ENCODE data around the gene SIT1. TPM values are rescaled to one million over a fixed set of nuclear protein-coding genes. Genes with fewer than 3 reads are reported as not detected.
"Not testable (repeated sequence)": the region's sequence is repeated elsewhere in the genome, so short reads cannot be mapped to it uniquely, and the experiment has no call there.

The SIT1 gene
- total RNA-seq, 1 donor from 2014 or later: not detected

DNA sequence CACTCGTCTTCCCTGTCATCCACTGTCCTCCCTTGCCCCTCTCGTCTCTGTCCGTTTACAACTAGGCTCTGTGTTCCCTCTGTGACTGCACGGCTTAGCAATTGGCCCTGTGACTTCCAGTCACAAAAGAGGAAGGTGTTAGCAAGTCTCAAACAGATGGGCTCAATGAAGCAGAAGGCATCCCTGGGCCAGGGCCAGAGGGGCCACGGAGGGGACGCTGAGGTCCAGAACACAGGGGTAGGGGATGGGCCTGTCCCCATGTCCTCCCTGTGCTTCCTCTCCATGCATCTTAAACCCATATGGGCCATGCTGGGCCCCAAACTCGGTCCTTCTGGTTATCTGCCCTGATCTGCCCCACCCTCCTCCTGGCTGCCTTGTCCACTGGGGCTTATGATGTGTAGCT lies 32.4 kb downstream of the SIT1 start, which contains the start of gene CD72:
CD72 (minus strand) TSS at position 89 of the 403 bp plus-strand sequence. CDS start 110 bp downstream, outside the sequence.
- intact Hi-C loops (cut with DNase I): no loop called here
- ATAC-seq (peak; percentile 40), DNase-seq (ENCODE audit: missing footprints) (no peak)

DNA sequence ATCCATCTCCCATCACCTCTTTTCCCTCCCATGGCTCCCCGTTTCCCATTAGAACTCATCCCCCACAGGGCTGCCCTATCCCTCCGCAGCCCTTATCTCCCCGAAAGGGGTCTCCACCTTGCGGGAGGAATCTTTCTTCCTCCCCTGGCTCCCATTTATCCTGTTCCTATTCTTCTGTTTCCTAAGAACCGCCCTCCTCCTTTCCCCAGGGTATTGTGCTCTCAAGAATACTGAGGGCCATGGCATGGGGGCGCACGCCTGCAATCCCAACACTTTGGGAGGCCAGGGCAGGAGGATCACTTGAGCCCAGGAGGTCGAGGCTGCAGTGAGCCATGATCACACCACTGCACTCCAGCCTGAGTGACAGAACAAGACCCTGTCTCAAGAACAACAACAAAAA lies 33.2 kb downstream of the SIT1 start:
- ATAC-seq (no peak), DNase-seq (ENCODE audit: missing footprints) (no peak)
- intact Hi-C loops (cut with DNase I): no loop called here

DNA sequence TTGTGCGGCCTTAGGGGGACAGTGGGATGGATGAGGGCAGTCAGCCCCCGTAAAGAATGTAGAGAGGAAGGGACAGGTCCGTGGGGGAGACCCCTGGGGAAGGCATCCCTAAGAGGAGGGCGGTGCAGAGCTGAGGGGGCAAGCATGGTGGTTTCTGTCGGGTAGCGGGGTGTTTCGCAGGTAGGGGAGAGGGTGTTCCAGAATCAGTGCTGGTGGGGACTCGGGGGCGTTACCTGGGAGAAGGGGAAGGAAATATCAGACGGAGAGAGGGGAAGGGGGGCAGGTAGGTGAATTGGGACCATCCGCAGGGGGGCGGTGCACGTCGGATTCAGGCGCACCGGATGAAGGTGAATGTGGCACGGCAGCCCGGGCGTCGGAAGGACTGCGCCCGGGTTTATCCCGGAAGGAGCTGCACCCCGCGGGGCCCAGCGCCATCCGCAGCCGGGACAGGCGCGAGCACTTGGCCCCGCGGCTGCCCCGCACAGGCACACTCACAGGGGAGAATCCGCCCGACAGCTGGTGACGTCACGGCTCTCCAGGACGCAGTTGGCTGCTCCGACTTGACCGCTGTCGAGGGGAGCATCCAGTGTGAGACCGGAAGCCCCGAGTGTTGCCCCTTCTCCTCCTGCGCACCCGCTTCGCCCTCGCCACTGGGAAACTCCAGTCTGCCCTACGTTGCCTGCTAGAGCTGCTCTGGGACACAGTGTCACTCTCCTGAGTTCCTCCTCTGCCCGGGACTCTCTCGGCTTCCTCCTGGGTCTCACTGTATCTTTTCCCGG lies 33.9 kb downstream of the SIT1 start:
- DNase-seq (ENCODE audit: missing footprints): peak; percentile 86
- ATAC-seq: peak; percentile 49
- intact Hi-C loops (cut with DNase I): no loop called here

DNA sequence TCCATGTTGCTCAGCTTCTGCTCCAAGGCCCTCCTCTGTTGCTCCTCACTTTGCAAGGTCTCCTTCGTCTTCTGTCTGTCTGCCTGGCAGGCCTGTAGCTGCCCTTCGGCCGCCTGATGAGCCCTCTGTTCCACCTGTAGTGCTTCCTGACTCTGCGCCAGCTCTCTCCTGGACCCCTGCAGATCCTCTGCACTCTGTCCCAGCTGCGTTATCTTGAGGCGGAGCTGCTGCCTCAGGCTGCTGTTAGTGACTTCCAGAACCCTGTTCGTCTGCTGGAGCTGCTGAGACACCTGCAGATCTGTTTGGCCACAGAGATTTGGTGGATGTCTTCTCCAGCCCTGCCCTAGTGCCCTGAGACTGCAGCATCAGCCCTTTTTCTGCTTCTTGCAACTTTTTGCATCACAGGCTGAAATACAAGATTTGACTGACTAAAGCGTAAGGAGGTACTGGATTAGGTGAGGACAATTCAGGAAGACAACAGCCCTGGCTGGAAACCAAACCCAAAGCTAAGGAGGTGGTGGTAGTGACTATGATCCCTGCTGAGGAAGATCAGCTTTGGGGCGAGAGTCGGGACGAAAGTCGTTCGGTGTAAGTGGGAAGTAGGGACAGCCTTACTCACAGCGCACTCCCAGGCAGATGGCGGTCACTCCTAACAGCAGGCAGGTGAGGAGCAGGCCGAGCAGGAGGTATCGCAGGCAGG lies 34.6 kb downstream of the SIT1 start:
- no peak for DNase-seq (ENCODE audit: missing footprints)
- intact Hi-C loops (cut with DNase I): no loop called here
- ATAC-seq: no peak

DNA sequence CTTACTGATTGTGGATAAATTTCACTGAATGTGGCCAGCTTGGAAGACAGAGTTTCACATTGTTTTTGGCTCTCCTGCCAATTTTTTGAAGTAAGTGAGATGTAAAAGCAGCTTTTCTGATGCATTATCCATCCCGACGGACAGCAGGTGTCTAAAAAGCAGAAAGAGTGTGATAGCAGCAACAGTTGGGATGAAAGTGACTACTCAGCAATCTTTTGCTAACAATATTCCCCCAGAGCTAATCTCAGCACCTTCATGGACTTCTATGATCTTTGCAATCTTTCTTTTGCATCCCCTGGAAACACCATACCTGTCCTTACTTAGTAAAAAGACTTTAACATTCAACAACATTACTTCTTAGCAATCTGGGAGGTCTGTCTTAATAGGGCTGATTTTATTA lies 37.9 kb downstream of the SIT1 start:
- intact Hi-C loops (cut with DNase I): no loop called here
- no peak for DNase-seq (ENCODE audit: missing footprints)
- ATAC-seq: no peak

DNA sequence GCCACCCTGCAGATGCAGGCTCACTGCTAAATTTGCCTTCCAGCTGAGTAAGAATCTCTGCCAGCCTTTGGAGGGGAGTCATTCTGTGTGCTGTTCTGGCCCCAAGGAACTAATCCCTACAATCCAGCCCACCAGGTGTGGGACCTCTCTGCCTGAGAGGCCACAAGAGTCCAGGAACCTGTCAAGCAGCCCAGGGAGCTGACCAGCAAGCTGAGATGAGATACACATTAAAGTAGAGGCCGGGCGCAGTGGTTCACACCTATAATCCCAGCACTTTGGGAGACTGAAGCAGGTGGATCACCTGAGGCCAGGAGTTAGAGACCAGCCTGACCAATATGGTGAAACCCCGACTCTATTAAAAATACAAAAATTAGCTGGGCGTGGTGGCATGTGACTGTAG lies 38.7 kb downstream of the SIT1 start:
- ATAC-seq; intact Hi-C loops (cut with DNase I); DNase-seq (ENCODE audit: missing footprints): not testable (repeated sequence)

DNA sequence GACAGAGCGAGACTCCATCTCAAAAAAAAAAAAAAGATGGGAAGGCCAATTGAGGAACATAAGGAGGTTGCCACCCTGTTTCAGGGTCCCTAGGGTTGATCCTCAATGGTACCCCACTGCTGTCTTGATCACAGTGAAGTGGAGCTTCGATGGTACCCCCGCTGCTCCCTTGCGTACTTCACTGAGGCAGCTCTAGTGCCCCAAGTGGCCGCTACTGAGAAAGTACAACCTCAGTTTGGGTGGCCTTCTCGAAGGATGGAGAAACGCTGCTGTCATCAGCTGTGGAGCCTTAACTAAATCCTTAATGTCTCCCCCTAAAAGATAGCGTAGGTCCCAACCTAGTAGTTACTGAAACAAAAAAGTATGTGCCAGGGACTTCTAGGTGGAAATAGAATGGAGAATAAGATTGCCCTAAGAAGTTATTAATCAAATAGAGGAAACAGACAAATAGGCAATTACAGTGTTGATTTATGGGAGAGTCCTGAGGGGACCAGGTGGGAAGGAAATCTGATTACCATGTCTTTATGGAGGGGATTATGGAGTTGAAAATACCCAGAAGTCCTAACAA lies 39.4 kb downstream of the SIT1 start:
- DNase-seq (ENCODE audit: missing footprints) (no peak), ATAC-seq (peak; percentile 42)
- intact Hi-C loops (cut with DNase I): no loop called here

DNA sequence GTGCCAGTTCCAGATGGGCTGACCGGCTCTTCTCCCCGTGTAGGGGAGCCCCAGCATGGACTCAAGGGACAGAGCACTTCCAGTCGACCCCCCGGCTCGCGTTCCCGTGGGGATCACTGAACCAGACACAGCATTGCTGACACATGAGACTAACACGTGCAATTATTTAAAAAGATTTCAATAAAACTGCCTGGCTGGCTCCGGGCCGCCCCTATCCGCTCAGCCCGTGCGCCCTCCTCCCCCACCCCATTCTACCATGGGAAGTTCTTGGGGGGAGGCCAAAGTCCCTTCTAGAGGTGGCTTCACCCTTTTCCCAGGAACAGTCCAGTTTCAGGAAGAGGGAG lies 40.9 kb downstream of the SIT1 start:
- no peak for DNase-seq (ENCODE audit: missing footprints)
- intact Hi-C loops (cut with DNase I): no loop called here
- ATAC-seq: no peak

DNA sequence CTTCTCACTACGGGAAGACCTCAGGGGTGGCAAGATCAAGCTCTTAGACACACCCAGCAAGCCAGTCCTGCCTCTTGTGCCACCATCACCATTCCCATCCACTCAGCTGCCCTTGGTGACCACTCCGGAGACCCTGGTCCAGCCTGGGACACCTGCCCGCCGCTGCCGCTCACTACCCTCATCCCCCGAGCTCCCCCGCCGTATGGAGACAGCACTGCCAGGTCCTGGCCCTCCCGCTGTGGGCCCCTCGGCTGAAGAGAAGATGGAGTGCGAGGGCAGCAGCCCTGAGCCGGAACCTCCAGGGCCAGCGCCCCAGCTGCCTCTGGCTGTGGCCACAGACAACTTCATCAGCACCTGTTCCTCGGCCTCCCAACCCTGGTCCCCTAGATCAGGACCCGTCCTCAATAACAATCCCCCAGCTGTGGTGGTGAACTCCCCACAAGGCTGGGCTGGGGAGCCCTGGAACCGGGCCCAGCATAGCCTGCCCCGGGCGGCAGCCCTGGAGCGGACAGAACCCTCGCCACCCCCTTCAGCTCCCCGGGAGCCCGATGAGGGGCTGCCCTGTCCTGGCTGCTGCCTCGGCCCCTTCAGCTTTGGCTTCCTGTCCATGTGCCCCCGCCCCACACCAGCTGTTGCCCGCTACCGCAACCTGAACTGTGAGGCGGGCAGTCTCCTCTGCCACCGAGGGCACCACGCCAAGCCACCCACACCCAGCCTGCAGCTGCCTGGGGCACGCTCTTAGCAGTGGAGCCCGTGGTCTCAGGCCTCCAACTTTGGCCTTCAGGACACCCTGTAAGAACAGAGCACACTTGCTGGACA lies 41.5 kb downstream of the SIT1 start:
- intact Hi-C loops (cut with DNase I): no loop called here
- no peak for ATAC-seq
- DNase-seq (ENCODE audit: missing footprints): no peak

DNA sequence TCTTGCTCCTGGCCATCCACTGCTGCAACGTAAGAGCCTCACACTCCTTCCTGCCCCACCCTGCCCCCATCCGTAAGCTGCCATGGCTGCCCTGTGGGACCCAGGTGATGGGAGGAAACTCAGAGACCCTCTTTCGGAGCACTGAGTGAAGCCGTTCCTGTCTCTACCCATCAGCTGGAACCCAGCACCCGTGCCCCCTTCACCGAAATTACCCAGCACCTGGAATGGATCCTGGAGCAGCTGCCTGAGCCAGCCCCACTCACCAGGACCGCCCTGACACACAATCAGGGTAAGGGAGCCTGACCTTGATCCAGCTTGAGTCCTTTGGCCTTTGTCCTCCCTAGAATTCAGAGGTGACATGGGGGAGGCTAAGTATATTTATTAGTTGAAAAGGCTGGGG lies 42.5 kb downstream of the SIT1 start:
- ATAC-seq: no peak
- intact Hi-C loops (cut with DNase I): no loop called here
- DNase-seq (ENCODE audit: missing footprints): no peak

DNA sequence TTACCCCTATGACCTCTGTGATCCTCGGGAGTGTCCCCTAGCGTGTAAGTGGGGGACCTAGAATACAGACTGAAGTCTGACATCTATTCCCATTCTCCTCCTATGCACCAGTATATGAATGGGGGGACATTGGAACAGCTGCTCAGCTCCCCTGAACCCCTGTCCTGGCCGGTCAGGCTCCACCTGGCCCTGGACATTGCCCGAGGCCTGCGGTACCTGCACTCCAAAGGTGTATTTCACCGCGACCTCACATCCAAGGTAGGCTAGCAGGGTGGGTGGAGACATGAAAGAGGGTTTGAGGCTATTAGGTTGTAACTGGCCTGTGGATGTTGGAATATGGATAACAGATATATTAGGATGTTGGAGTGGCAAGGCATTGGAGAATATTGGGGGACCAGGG lies 44.0 kb downstream of the SIT1 start:
- intact Hi-C loops (cut with DNase I): no loop called here
- ATAC-seq: no peak
- no peak for DNase-seq (ENCODE audit: missing footprints)

DNA sequence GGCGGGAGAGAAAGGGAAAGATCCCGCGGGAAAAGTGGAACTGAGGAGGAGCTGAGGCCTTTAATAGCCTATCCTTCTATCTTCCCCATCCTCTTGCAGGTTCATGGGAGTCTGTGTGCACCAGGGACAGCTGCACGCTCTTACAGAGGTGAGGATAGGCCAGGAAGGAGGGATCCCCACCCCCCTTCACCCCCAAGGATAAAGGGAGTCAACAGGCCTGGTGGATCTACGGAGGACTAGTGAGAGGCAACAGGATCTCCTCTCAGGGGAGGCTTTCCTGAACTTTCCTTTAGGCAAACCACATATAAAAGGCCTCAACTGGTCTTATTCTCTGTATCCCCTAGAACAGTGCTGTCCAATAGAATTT lies 44.6 kb downstream of the SIT1 start:
- DNase-seq (ENCODE audit: missing footprints) (no peak), ATAC-seq (no peak)
- intact Hi-C loops (cut with DNase I): no loop called here

DNA sequence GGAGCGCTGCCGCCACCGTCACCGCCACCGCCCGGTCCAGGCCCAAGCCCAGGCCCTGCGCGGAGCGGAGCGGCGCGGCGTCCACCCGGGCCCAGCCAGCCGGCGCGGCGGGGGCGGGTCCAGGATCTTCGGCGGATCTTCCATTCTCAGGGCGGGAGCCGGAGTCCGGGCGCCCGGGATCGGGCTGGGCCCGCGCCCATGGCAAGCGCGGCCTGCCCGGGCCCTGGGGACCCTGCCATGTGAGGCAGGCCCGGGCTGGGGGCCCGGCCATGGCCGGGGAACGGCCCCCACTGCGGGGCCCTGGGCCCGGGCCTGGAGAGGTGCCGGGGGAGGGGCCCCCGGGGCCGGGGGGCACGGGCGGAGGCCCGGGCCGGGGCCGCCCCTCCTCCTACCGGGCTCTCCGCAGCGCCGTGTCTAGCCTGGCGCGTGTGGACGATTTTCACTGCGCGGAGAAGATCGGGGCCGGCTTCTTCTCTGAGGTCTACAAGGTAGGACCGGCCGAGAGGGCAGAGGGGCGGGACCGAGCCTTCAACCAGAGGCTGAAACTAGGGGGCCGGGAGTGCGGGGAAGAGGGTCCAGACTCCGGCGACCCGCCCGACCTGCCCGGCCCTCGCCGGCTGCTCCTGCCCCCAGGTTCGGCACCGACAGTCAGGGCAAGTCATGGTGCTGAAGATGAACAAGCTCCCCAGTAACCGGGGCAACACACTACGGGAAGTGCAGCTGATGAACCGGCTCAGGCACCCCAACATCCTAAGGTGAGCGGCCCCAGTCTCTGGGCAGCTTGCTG lies 45.2 kb downstream of the SIT1 start:
- DNase-seq (ENCODE audit: missing footprints) (peak; percentile 74), ATAC-seq (no peak)
- intact Hi-C loops (cut with DNase I): loop anchor here (2.0 kb wide), 2 partner anchors 41 to 53 kb away; partner anchors contain the start of genes CCDC107 and RMRP

DNA sequence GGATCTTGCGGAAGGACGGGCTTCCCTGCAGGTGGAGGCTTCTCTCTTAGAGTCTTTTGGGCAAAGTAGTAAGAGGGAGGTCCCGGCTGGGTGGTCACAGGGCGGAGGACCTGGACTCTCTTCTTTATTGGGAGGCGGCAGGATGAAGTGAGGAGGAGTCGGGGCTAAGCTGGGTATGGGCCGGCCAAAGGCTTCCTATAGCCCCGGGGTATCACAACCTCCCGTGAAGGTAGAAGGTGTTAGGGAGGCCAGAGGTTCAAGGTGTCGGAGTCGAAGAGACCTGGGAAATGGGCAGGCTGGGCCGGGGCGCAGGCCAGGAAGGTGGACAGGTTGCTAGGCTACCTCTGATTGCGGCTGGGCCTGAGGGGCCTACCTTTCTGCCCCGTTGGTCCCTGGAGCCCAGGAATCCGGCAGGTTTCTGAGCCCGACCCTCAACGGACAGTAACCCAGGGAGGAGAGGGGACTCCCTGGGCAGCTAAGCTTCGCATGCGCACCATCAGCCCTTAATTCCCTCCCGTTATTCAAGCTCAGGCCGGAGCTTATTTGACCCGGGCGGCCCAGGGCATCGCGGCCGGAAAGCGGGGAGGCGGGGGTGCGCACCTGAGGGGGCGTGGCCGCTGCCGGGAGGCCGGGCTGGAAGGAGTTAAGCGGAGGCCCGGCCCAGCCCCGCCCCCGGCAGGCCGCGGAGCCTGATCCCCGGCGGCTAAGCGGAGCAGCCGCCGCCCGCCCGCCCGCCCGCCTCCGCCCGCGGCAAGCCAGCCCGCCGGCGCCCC lies 46.0 kb downstream of the SIT1 start, which contains the start of gene TESK1:
TESK1 (plus strand) TSS at position 685 of the 773 bp plus-strand sequence. CDS start 358 bp downstream, outside the sequence.
- ATAC-seq: peak; percentile 57
- DNase-seq (ENCODE audit: missing footprints): peak; percentile 86
- intact Hi-C loops (cut with DNase I): loop anchor here (2.0 to 5.0 kb wide), 5 partner anchors 42 to 492 kb away; partner anchors contain the start of genes CCDC107 and RMRP

DNA sequence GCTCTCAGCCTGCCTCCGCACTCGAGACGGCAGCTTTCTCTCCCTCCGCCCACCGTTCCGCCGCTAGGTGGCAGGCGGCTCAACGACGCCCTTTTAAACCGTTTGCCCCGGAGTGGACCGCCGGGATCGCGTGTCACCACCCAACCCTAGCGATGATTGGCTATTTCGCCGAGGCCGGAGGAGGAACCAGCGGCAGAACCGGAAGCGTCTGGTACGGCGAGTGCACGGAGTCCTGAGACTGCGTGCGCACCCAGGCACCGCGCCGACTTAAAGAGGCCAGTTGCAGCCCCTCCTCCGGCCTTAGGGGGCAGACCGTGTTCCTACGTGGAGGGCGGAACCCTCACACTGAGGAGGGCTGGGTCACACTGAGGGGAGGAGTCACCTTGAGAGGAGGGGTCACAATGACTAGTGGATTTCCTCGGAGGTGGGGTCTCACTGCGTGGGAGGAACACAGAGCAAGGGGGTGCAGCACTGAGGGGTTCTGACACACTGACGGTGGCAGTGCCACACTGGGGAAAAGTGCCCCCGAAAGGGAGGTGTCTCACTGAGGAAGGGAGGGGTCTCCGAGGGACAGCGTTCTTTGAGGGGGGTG lies 46.6 kb downstream of the SIT1 start:
- peak; percentile 97 for ATAC-seq
- peak; percentile 100 for DNase-seq (ENCODE audit: missing footprints)
- intact Hi-C loops (cut with DNase I): loop anchor here (2.0 to 5.0 kb wide), 5 partner anchors 42 to 492 kb away; partner anchors contain the start of genes CCDC107 and RMRP

DNA sequence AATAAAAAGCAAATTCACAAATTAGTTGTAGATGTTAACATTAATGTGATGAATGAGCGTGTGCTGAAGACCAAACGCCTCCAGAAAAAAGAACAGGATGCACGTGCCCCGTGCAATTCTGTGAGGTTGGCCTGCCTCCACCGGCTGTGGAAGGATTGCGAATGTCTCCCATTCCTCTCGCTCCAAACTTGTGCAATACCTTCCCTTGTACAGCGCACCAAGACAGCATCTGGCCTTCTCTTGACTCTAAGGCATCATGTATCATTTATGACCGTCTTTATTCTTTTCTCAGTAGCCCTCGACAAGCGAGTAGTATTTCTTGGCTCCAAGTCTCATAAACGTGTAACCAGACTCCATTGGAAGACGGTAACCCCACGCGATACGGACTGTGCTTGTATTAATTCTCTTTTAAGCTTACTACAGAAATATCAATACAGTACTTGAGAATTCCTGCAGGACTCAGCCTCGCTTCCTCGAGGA lies 47.2 kb downstream of the SIT1 start:
- ATAC-seq: peak; percentile 30
- intact Hi-C loops (cut with DNase I): loop anchor here (5.0 kb wide), 3 partner anchors 41 to 491 kb away; a partner anchor contains a TSS
- peak; percentile 84 for DNase-seq (ENCODE audit: missing footprints)

All from Right ventricle myocardium inferior (tissue), 1 donor.